CD4-positive, alpha-beta T cell (primary cell): ENCODE results near the gene CPED1. TPM values are rescaled to one million over a fixed set of nuclear protein-coding genes. Genes with fewer than 3 reads are reported as not detected.

Experiments used
- ATAC-seq: fragments of 200-7000 bp; cut with Tn5 transposase; one replicate; pipeline ENCODE4 v1.10.0; 2022; ENCODE audit warnings: mild to moderate bottlenecking; ENCODE audit not compliant: poor library complexity
- CTCF ChIA-PET: fragments of 350-600 bp; sonication (Branson Sonifier 250); formaldehyde crosslinking; loops from one replicate; lab custom pipeline; 2021; ENCODE audit warnings: antibody characterized with exemption, inconsistent platforms; lab: Charles Lee
- POLR2A ChIA-PET: fragments of 350-600 bp; sonication (Branson Sonifier 250); formaldehyde crosslinking; loops from one replicate; lab custom pipeline; 2021; ENCODE audit warnings: antibody characterized with exemption, inconsistent platforms; lab: Charles Lee
- DNase-seq, 14 experiments: peaks; one replicate each; pipeline ENCODE4 v3.0.0-alpha.2; 2013 to 2020; ENCODE audit warnings: mixed read lengths in 2 of 14
- H3K27ac ChIP-seq, 2 donors: one replicate each; pipeline versions ENCODE4 v1.5.1 to v1.7.0; 2013; ENCODE audit warnings: low read length in 2 of 2, low read depth in 1 of 2, mild to moderate bottlenecking in 1 of 2
- H3K27me3 ChIP-seq, 2 experiments: 1 replicate in 1 of 2; 2 replicates in 1 of 2; pipeline versions ENCODE4 v1.6.1 to v1.7.0; 2013; ENCODE audit warnings: low read length in 2 of 2, control low read depth in 1 of 2, mild to moderate bottlenecking in 1 of 2, moderate library complexity in 1 of 2; ENCODE audit not compliant: insufficient read depth in 2 of 2, control insufficient read depth in 1 of 2
- H3K36me3 ChIP-seq: one replicate; pipeline ENCODE4 v1.6.1; 2013; ENCODE audit warnings: low read length, control low read depth; ENCODE audit not compliant: insufficient read depth
- H3K4me1 ChIP-seq: one replicate; pipeline ENCODE4 v1.6.1; 2013; ENCODE audit warnings: low read length, control low read depth; ENCODE audit not compliant: insufficient read depth
- H3K4me3 ChIP-seq: one replicate; pipeline ENCODE4 v1.5.1; 2013; ENCODE audit warnings: mild to moderate bottlenecking, low read length, moderate library complexity
- H3K9me3 ChIP-seq, 2 experiments: 1 replicate in 1 of 2; 2 replicates in 1 of 2; pipeline versions ENCODE4 v1.6.1 to v1.7.0; 2013; ENCODE audit warnings: low read length in 2 of 2, mild to moderate bottlenecking in 2 of 2, control low read depth in 1 of 2, moderate library complexity in 1 of 2; ENCODE audit not compliant: control insufficient read depth in 1 of 2, insufficient read depth in 1 of 2
- H3K27ac Mint-ChIP-seq: one replicate; pipeline ENCODE4 v1.8.0; 2020; ENCODE audit warnings: mixed read lengths
- H3K27me3 Mint-ChIP-seq: one replicate; pipeline ENCODE4 v1.8.0; 2021; ENCODE audit warnings: mixed read lengths
- H3K36me3 Mint-ChIP-seq: one replicate; pipeline ENCODE4 v1.8.0; 2021; ENCODE audit warnings: low read depth, mixed read lengths
- H3K4me1 Mint-ChIP-seq: one replicate; pipeline ENCODE4 v1.8.0; 2021; ENCODE audit warnings: low read depth, mixed read lengths
- H3K4me3 Mint-ChIP-seq: one replicate; pipeline ENCODE4 v1.8.0; 2020; ENCODE audit warnings: mild to moderate bottlenecking, mixed read lengths
- H3K9me3 Mint-ChIP-seq: one replicate; pipeline ENCODE4 v1.8.0; 2020; ENCODE audit warnings: mixed read lengths
- CTCF ChIP-seq: fragments of 200-600 bp; IDR thresholded peaks from one replicate; pipeline ENCODE4 v1.8.0; 2022; ENCODE audit warnings: antibody characterized with exemption, mild to moderate bottlenecking
- intact Hi-C, 2 experiments: fragments of 100-400 bp; cut with DNase I in 1 of 2; cut with micrococcal nuclease in 1 of 2; formaldehyde crosslinking; loops; one replicate each; pipeline versions ENCODE4 v1.15.1 to v1.9.0; 2023 to 2025; cut with DNase I, micrococcal nuclease
- total RNA-seq, 174 experiments: library from RNA in 2 of 174; stranded (reverse) in 2 of 174; gene quantifications; one replicate each; pipeline ENCODE4 v1.2.3 and lab custom pipeline; 2021 to 2026

Gene CPED1
- total RNA-seq, 2 experiments from 2014 or later, result 0.08 to 0.19 TPM

DNA sequence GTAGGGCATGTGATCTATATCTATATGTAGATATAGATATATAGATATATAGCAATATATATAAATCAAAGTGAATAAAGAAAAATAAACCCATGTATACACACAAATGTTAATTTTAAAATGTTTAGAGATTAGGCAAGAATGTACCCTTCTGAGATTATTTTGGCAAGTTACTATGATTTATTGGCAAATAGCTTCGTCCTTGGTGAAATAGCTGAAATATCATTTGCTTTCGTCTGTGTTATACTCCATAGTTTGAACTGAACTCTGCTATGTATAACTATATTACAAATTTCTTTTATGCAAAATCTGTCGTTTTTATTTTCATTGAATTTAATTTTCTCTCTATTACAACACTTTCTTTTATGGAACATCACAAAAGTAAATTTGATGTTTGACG, 57.5 kb downstream of the CPED1 start:
- no peak for TF ChIP-seq CTCF
- no peak overlapping the region for H3K4me3 Mint-ChIP-seq
- H3K4me3 ChIP-seq, result no peak overlapping the region
- H3K4me1 ChIP-seq, result no peaks in the 10 kb centered on the region
- no peak overlapping the region for H3K27ac ChIP-seq
- H3K36me3 ChIP-seq, result no peaks in the 10 kb centered on the region
- no peaks in the 10 kb centered on the region for H3K9me3 Mint-ChIP-seq
- no peaks in the 10 kb centered on the region for H3K36me3 Mint-ChIP-seq
- ChIA-PET CTCF (no interaction called here), POLR2A (no interaction called here)
- intact Hi-C loops, result no loop called here
- H3K27ac Mint-ChIP-seq, result no peak overlapping the region
- ATAC-seq, result no peak
- DNase-seq, result no peak
- no peaks in the 10 kb centered on the region for H3K27me3 ChIP-seq
- no peaks in the 10 kb centered on the region for H3K4me1 Mint-ChIP-seq
- peaks cover 4% of the 10 kb centered on the region for H3K27me3 Mint-ChIP-seq
- no peaks in the 10 kb centered on the region for H3K9me3 ChIP-seq

- H3K9me3 Mint-ChIP-seq, result no peaks in the 10 kb centered on the region
- no peaks in the 10 kb centered on the region for H3K9me3 ChIP-seq
- DNase-seq (no peak), ATAC-seq (no peak)
- H3K4me1 ChIP-seq, result no peaks in the 10 kb centered on the region
- POLR2A ChIA-PET, result no interaction called here
- H3K27ac ChIP-seq, result no peak overlapping the region
- intact Hi-C loops, result no loop called here
- H3K36me3 ChIP-seq, result no peaks in the 10 kb centered on the region
- no peaks in the 10 kb centered on the region for H3K36me3 Mint-ChIP-seq
- no peaks in the 10 kb centered on the region for H3K4me1 Mint-ChIP-seq
- peaks cover 4% of the 10 kb centered on the region for H3K27me3 Mint-ChIP-seq
- CTCF ChIA-PET, result no interaction called here
- H3K27me3 ChIP-seq, result no peaks in the 10 kb centered on the region
- no peak for TF ChIP-seq CTCF
- H3K4me3 Mint-ChIP-seq, result no peak overlapping the region
- no peak overlapping the region for H3K4me3 ChIP-seq
- H3K27ac Mint-ChIP-seq, result no peak overlapping the region
Observed at GRCh38 chr7:121046893-121047468, 58.5 kb downstream of the CPED1 start.

- Histone ChIP-seq H3K9me3 (no peaks in the 10 kb centered on the region), H3K36me3 (no peaks in the 10 kb centered on the region), H3K27ac (no peak overlapping the region), H3K27me3 (no peaks in the 10 kb centered on the region), H3K4me3 (no peak overlapping the region), H3K4me1 (no peaks in the 10 kb centered on the region)
- no peaks in the 10 kb centered on the region for H3K4me1 Mint-ChIP-seq
- TF ChIP-seq CTCF, result no peak
- ATAC-seq (no peak), DNase-seq (no peak)
- H3K36me3 Mint-ChIP-seq, result no peaks in the 10 kb centered on the region
- CTCF ChIA-PET, result no interaction called here
- intact Hi-C loops, result no loop called here
- H3K4me3 Mint-ChIP-seq, result no peak overlapping the region
- H3K9me3 Mint-ChIP-seq, result no peaks in the 10 kb centered on the region
- POLR2A ChIA-PET, result no interaction called here
- H3K27me3 Mint-ChIP-seq, result peaks cover 4% of the 10 kb centered on the region
- no peak overlapping the region for H3K27ac Mint-ChIP-seq
Observed at GRCh38 chr7:121048195-121048594, 59.7 kb downstream of the CPED1 start.
